ENCODE results near the gene SFI1.

DNA sequence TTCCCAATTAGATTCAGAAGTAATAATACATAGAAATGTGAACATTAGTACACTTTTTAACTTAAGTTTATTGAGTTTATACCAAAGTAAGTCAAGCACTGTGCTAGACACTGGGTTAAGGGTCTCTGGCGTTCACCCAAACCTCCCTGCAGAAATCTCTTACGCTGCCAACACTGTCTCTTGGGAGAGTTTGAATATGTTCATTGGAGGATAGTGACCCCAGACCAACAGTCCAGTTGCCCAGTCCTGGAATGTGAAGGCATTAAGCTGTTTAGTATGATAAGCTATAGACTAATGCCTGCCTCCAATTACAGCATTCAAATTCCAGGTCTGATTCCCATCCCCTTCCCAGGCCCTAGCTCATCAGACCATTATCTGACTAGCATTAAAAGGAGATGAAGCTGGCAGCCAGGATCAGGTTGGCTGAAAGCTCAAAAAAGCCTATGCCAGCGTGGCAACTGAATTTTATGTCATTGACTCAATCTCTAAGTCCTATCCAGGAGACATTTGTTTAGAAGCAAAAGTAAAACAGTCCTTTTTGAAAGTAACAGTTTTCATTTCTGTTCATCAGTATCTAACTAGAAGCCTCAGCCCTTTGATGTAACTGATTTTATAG is 77.8 kb downstream of the SFI1 start:
- TF ChIP-seq CEBPB (IDR thresholded peaks at IDR 0.05; ENCODE audit: low read depth, low read length) = no peak
- TF ChIP-seq, protein P1, sequence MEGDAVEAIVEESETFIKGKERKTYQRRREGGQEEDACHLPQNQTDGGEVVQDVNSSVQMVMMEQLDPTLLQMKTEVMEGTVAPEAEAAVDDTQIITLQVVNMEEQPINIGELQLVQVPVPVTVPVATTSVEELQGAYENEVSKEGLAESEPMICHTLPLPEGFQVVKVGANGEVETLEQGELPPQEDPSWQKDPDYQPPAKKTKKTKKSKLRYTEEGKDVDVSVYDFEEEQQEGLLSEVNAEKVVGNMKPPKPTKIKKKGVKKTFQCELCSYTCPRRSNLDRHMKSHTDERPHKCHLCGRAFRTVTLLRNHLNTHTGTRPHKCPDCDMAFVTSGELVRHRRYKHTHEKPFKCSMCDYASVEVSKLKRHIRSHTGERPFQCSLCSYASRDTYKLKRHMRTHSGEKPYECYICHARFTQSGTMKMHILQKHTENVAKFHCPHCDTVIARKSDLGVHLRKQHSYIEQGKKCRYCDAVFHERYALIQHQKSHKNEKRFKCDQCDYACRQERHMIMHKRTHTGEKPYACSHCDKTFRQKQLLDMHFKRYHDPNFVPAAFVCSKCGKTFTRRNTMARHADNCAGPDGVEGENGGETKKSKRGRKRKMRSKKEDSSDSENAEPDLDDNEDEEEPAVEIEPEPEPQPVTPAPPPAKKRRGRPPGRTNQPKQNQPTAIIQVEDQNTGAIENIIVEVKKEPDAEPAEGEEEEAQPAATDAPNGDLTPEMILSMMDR (conservative IDR thresholded peaks at IDR 0.05; ENCODE audit: low read depth, low read length) = no peak
- no peak for TF ChIP-seq POLR2A (IDR thresholded peaks at IDR 0.05; ENCODE audit: low read depth, low read length)
- no peak for TF ChIP-seq MAZ (IDR thresholded peaks at IDR 0.05; ENCODE audit: borderline replicate concordance, low read depth, low read length)
- TF ChIP-seq, protein P2, sequence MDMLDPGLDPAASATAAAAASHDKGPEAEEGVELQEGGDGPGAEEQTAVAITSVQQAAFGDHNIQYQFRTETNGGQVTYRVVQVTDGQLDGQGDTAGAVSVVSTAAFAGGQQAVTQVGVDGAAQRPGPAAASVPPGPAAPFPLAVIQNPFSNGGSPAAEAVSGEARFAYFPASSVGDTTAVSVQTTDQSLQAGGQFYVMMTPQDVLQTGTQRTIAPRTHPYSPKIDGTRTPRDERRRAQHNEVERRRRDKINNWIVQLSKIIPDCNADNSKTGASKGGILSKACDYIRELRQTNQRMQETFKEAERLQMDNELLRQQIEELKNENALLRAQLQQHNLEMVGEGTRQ (IDR thresholded peaks at IDR 0.05; ENCODE audit: low read depth, low read length) = no peak

All from IMR-90 (cell line).